ENCODE results near the gene CHRM2. TPM values are rescaled to one million over a fixed set of nuclear protein-coding genes. Genes with fewer than 3 reads are reported as not detected.

Gene CHRM2
- total RNA-seq, 1 experiment from 2014 or later = not detected

GRCh38 chr7:137025469-137026175 is 157.2 kb downstream of the CHRM2 start:
- no peak for DNase-seq (ENCODE audit: low spot score)

GRCh38 chr7:137026176-137026500 is 157.7 kb downstream of the CHRM2 start:
- DNase-seq (ENCODE audit: low spot score) = no peak

- no peak for DNase-seq (ENCODE audit: low spot score)
Measured at GRCh38 chr7:137032436-137032835, 164.0 kb downstream of the CHRM2 start.

- DNase-seq (ENCODE audit: low spot score) = no peak
Measured at GRCh38 chr7:137036768-137037167, 168.3 kb downstream of the CHRM2 start.

GRCh38 chr7:137038706-137039105 is 170.3 kb downstream of the CHRM2 start:
- DNase-seq (ENCODE audit: low spot score) = no peak

- DNase-seq (ENCODE audit: low spot score) = no peak
Measured at GRCh38 chr7:137040745-137041144, 172.3 kb downstream of the CHRM2 start.

- no peak for DNase-seq (ENCODE audit: low spot score)
Measured at GRCh38 chr7:137045573-137045972, 177.1 kb downstream of the CHRM2 start.

GRCh38 chr7:137069249-137069963 is 201.0 kb downstream of the CHRM2 start:
- DNase-seq (ENCODE audit: low spot score) = no peak
